ENCODE data around the gene SLC1A2. TPM values are rescaled to one million over a fixed set of nuclear protein-coding genes. Genes with fewer than 3 reads are reported as not detected.

Gene SLC1A2
- total and polyA plus RNA-seq, 2 of the 4 experiments (the other 2 are of a cell fraction): 0.15 to 0.54 TPM

- TF ChIP-seq MAZ (IDR thresholded peaks at IDR 0.05; ENCODE audit: borderline replicate concordance, low read depth, low read length): no peak
- TF ChIP-seq RFX5 (IDR thresholded peaks at IDR 0.05; ENCODE audit: low read depth, low read length): no peak
- no peak for TF ChIP-seq CEBPB (IDR thresholded peaks at IDR 0.05; ENCODE audit: low read depth, low read length)
- TF ChIP-seq SMC3 (IDR thresholded peaks at IDR 0.05; ENCODE audit: low read depth, low read length): no peak
- TF ChIP-seq RAD21 (IDR thresholded peaks at IDR 0.05; ENCODE audit: low read length): no peak
- no peak for TF ChIP-seq NFE2L2 (IDR thresholded peaks at IDR 0.05; ENCODE audit: low read depth, low read length)
- TF ChIP-seq MXI1 (IDR thresholded peaks at IDR 0.05; ENCODE audit: borderline replicate concordance, low read depth, low read length): no peak
- no peak for TF ChIP-seq MAFK (IDR thresholded peaks at IDR 0.05; ENCODE audit: low read depth, low read length)
- no peak for TF ChIP-seq ELK1 (IDR thresholded peaks at IDR 0.05; ENCODE audit: borderline replicate concordance, low read depth, low read length)
- no peak for TF ChIP-seq RCOR1 (IDR thresholded peaks at IDR 0.05; ENCODE audit: insufficient replicate concordance, low read length)
- TF ChIP-seq BHLHE40 (IDR thresholded peaks at IDR 0.05; ENCODE audit: low read depth, low read length): no peak
- Histone ChIP-seq H2AFZ (replicated peaks; ENCODE audit: low read length, poor library complexity) (no peak overlapping the region), H4K20me1 (ENCODE audit: insufficient read depth, low read length) (no peaks in the 10 kb centered on the region), H2BK120ac (ENCODE audit: low read depth, low read length) (no peak overlapping the region), H3K9me1 (ENCODE audit: insufficient read depth, low read length) (peaks cover 8% of the 10 kb centered on the region; the same call in 1 of the 2 replicates), H2BK15ac (ENCODE audit: low read depth, low read length) (no peak overlapping the region), H3K27ac (ENCODE audit: insufficient read depth, low read length) (no peak overlapping the region), H3K9ac (ENCODE audit: low read depth, low read length) (no peak overlapping the region), H2BK5ac (ENCODE audit: low read depth, low read length, poor library complexity, severe bottlenecking) (no peak overlapping the region), H3K27me3 (ENCODE audit: control insufficient read depth, insufficient read depth, low read length) (no peaks in the 10 kb centered on the region), H3K18ac (ENCODE audit: low read depth, low read length) (no peak overlapping the region), H3K36me3 (ENCODE audit: control insufficient read depth, insufficient read depth, low read length) (no peaks in the 10 kb centered on the region), H3K56ac (ENCODE audit: extremely low read depth, insufficient read depth, low read length) (no peak overlapping the region), H3K4me3 (ENCODE audit: insufficient read depth, low read depth, low read length) (no peak overlapping the region), H2AK5ac (ENCODE audit: low read depth, low read length) (no peak overlapping the region), H3K4me1 (ENCODE audit: control insufficient read depth, insufficient read depth, low read length) (peaks cover 12% of the 10 kb centered on the region), H4K91ac (ENCODE audit: insufficient read depth, low read depth, low read length) (no peak overlapping the region), H3K9me3 (ENCODE audit: control insufficient read depth, insufficient read depth, low read length) (no peaks in the 10 kb centered on the region; the same call in 1 of the 2 replicates), H4K8ac (ENCODE audit: low read depth in 2 of 2, low read length in 2 of 2) (no peak overlapping the region), H4K5ac (ENCODE audit: low read depth, low read length) (no peak overlapping the region), H3K23ac (ENCODE audit: low read depth, low read length) (no peak overlapping the region), H3K79me1 (ENCODE audit: low read depth in 1 of 2, low read length in 2 of 2) (no peaks in the 10 kb centered on the region), H2AK9ac (replicated peaks; ENCODE audit: low read depth, low read length, poor library complexity) (no peak overlapping the region), H3K14ac (replicated peaks; ENCODE audit: low read depth, low read length) (no peak overlapping the region), H2BK20ac (ENCODE audit: low read depth, low read length) (no peak overlapping the region), H3K4ac (ENCODE audit: low read depth, low read length) (no peak overlapping the region), H3K4me2 (ENCODE audit: low read depth, low read length) (no peak overlapping the region)
- BruUV-seq (replicated peaks): no TSS peak
- dilution Hi-C loops (cut with HindIII; ENCODE audit: low sequenced_read_pairs, unreplicated experiment): no loop called here
- CTCF ChIA-PET: no interaction called here
- in situ Hi-C loops (cut with MboI; ENCODE audit: low sequenced_read_pairs): loop anchor here (10.0 kb wide), 1 partner anchor 64 kb away; no protein-coding TSS in a partner anchor
- POLR2A ChIA-PET (ENCODE audit: unreplicated experiment): no interaction called here
- DNase-seq (no peak), ATAC-seq (ENCODE audit: low read depth) (no peak)
- intact Hi-C loops (cut with micrococcal nuclease): no loop called here
Measured at GRCh38 chr11:35250621-35251020, 168.7 kb downstream of the SLC1A2 start.

Measured in IMR-90 (cell line).